GM19452 (cell line): Measurements from ENCODE around the gene DHRS12.

Experiments
- ATAC-seq: cut with Tn5 transposase; IDR thresholded peaks from one replicate; pipeline ENCODE4 v1.9.1; 2021; ENCODE audit not compliant: unreplicated experiment

The DHRS12 gene

DNA sequence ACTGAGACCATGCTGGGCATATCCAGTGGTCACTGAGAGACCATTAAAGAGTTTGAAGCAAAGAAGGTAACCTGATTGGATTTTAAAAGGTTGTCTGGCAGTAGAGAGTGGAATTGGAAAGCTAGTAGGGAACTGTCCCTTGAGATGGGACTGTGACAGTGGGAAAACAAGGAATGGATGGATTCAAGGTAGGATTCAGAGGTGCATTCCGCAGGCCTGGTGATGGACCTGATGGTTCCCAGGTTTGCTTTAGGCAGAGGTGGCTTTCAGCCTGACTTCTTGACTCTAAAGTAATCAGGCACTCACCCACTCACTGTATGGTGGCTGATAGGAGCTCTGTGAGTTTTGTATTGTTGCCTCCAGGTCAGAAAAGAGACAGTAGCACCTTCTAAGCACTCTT lies 73.0 kb downstream of the DHRS12 start:
- no peak for ATAC-seq

DNA sequence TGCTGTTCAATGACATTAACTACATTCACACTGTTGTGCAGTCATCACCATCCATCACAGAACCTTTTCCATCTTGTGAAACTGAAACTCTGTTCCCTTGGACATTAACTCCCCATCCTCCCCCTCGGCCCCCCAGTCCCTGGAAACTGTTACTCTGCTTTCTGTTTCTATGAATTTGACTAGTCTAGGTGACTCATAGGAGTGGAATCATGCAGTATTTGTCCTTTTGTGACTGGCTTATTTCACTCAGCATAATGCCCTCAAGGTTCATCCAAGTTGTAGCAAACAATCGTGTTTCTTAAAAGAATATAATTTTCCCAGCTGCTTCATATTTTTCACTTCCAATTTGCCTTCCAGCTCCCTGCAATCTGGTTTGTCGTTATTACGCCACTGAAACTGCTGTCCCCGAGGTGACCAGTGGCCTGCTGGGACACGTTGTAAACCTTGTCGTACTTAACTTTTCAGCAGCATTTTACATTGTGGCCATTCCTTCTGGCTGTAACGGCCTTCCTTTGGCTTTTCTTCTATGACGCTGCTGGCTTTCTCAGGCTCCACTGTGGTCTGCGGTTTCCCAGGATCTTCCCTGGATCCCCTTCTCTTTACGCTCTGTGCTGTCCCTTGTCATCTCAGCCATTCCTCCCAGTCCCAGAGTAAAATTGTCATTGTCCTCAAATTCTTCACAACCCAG lies 74.0 kb downstream of the DHRS12 start:
- no peak for ATAC-seq

DNA sequence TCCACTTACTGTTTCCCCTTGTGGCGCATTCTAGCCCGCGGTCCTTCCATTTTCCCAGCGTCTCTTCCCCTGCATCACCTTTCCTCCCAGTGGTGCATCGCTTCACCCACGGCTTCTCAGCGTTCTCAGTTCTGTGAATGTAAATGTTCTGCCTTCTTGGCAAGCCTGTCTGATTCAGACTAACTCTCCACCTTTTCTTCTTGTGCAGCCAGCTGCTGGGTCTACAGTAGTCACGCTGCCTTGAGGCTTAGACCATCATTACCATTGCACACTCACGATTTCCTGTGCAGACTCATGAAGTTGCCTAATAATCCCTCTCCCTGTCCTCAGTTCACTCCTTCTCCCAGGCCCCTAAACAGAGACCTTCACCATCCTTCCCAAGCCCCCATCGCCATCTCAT lies 75.0 kb downstream of the DHRS12 start:
- no peak for ATAC-seq

- ATAC-seq = no peak
These were observed 75.7 kb downstream of the DHRS12 start for GRCh38 chr13:51728275-51728673.

- no peak for ATAC-seq
These were observed 76.2 kb downstream of the DHRS12 start for GRCh38 chr13:51727634-51728274.

- no peak for ATAC-seq
These were observed 77.3 kb downstream of the DHRS12 start for GRCh38 chr13:51726446-51727193.

DNA sequence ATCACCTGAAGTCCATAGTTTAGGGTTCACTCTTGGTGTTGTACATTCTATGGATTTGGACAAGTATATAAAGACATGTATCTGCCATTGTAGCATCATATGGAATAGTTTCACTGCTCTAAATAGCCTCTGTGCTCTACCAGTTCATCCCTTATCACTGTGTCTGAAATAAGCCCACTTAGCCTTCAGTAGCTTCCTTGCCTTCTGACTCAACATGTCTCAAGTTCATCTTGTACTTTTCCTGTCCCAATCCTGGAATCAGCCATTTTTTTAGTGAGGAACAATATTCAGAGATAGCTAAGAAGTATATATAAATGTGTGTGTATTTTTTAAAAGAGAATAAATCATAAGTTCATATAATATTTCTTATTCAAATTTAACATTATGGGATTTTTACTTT lies 79.2 kb downstream of the DHRS12 start:
- no peak for ATAC-seq

DNA sequence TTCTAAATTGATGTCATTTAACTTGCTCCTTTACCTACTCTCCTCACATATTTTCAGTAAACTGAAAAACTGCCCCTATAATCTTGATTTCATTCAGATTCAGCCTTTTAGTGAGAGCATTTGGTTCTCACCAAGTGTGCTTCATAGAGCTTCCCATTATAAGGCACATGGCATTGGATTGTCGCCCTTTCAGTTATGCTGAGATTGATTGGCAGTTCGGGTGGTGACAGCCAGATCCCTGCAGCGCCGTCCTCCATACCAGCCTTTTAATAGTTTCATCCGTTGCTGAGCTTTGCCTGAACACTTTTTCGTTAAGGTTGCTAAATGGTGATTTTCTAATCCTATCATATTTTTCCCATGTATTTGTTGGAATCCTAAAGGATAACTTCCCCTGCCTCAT lies 80.4 kb downstream of the DHRS12 start:
- no peak for ATAC-seq

- no peak for ATAC-seq
These were observed 82.5 kb downstream of the DHRS12 start for GRCh38 chr13:51721496-51721895.

DNA sequence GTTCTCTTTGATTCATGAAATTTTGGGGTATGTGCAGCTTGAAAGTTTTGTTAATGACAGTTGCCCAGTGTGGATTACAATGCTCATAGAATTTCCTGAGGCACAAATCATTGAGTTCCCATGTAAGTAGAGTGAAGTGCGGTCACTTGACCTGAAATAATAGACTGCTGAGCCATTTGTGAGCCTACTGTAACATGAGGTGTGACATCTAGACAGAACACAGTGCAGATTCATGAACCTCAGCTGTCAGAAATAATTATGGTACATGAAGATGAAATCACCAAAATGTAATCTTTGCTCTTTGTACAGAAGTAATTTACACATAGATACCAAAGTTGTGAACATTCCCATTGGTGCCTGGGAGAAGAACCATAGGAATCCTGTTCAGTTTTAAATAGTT lies 84.6 kb downstream of the DHRS12 start:
- no peak for ATAC-seq
